Natural killer cell (primary cell): ENCODE results near the gene OSCP1. TPM values are rescaled to one million over a fixed set of nuclear protein-coding genes. Genes with fewer than 3 reads are reported as not detected.
"Not testable (repeated sequence)": the region's sequence is repeated elsewhere in the genome, so short reads cannot be mapped to it uniquely, and the experiment has no call there.

ENCODE experiments used
- ATAC-seq, 3 donors: fragments of 150-1000 bp in 2 of 3; fragments of 200-7000 bp in 1 of 3; cut with Tn5 transposase; 1 replicate in 1 of 3; 2 replicates in 2 of 3; pipeline ENCODE4 v1.10.0; 2021; ENCODE audit warnings: mild to moderate bottlenecking in 2 of 3, moderate library complexity in 2 of 3
- DNase-seq, 2 donors: peaks; one replicate each; pipeline versions ENCODE4 v3.0.0 to v3.0.0-alpha.2; 2013 to 2021; ENCODE audit warnings: mixed read lengths in 1 of 2
- H3K27ac ChIP-seq: one replicate; pipeline ENCODE4 v1.5.1; 2013; ENCODE audit warnings: mild to moderate bottlenecking, low read length
- H3K27me3 ChIP-seq: one replicate; pipeline ENCODE4 v1.6.1; 2013; ENCODE audit warnings: low read length; ENCODE audit not compliant: control insufficient read depth, insufficient read depth
- H3K36me3 ChIP-seq: one replicate; pipeline ENCODE4 v1.6.1; 2013; ENCODE audit warnings: low read length; ENCODE audit not compliant: control insufficient read depth, insufficient read depth
- H3K4me1 ChIP-seq: one replicate; pipeline ENCODE4 v1.6.1; 2013; ENCODE audit warnings: low read length; ENCODE audit not compliant: control insufficient read depth, insufficient read depth
- H3K4me3 ChIP-seq: one replicate; pipeline ENCODE4 v1.5.1; 2013; ENCODE audit warnings: low read length
- H3K9me3 ChIP-seq: one replicate; pipeline ENCODE4 v1.6.1; 2013; ENCODE audit warnings: low read length; ENCODE audit not compliant: control insufficient read depth, insufficient read depth
- H3K27ac Mint-ChIP-seq, 2 donors: one replicate each; pipeline ENCODE4 v1.8.0; 2022; ENCODE audit warnings: mild to moderate bottlenecking in 2 of 2, mixed read lengths in 2 of 2, moderate library complexity in 1 of 2
- H3K27me3 Mint-ChIP-seq, 2 donors: one replicate each; pipeline ENCODE4 v1.8.0; 2022; ENCODE audit warnings: low read depth in 2 of 2, mixed read lengths in 2 of 2
- H3K36me3 Mint-ChIP-seq: one replicate; pipeline ENCODE4 v1.8.0; 2022; ENCODE audit warnings: mixed read lengths
- H3K4me1 Mint-ChIP-seq, 2 donors: one replicate each; pipeline ENCODE4 v1.8.0; 2022; ENCODE audit warnings: mixed read lengths in 2 of 2
- H3K4me3 Mint-ChIP-seq: one replicate; pipeline ENCODE4 v1.8.0; 2022; ENCODE audit warnings: mild to moderate bottlenecking, moderate library complexity, mixed read lengths
- H3K9me3 Mint-ChIP-seq, 2 donors: one replicate each; pipeline ENCODE4 v1.8.0; 2022; ENCODE audit warnings: mixed read lengths in 2 of 2
- WGBS: methylation state at CpG from one replicate; pipeline ENCODE4 v1.1.7; 2013; ENCODE audit warnings: missing lambda C conversion rate; ENCODE audit not compliant: insufficient coverage; 5-methylcytosine and 5-hydroxymethylcytosine counted together
- intact Hi-C: fragments of 100-400 bp; cut with micrococcal nuclease; formaldehyde crosslinking; loops from one replicate; pipeline ENCODE4 v1.14.2; 2022
- total RNA-seq, 4 donors: library from RNA; stranded (reverse); fragments of 120-200 nt in 1 of 4; gene quantifications; one replicate each; pipeline versions ENCODE4 v1.2.3 to v1.2.4, GENCODE V29; 2013 to 2022
- TF ChIP-seq, protein P1 (sequence below): fragments of 200-600 bp; IDR thresholded peaks from one replicate; pipeline ENCODE4 v1.8.0; 2022; ENCODE audit warnings: antibody characterized with exemption

OSCP1 gene
- total RNA-seq, 3 donors from 2014 or later (not counting 1 experiment from before 2014, with no cell fraction given): 2.3 TPM; not detected in 2

DNA sequence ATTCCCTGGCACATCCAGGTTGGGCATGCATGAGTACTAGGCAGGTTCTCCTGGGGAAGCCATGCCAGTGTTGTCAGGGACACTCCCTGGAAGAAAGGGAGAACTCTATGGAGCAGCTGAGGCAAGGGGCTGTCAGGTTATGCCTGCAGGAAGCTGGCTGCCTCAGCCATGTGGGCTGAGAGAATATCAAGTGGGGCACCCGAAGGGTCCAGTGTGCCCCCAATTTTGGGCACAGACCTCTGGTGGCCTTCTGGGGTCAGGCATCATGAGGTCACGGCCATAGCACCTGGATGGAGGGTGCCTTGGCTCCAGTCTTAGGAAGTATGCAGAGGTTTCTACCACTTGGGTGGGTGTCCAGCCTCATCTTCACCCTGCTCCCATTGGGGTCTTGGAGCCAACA lies 29.9 kb upstream of the OSCP1 start:
- H3K27ac ChIP-seq: no peak overlapping the region
- H3K4me1 ChIP-seq: peaks cover 15% of the 10 kb centered on the region
- Mint-ChIP-seq H3K4me3 (no peak overlapping the region), H3K36me3 (no peaks in the 10 kb centered on the region), H3K4me1 (peaks cover 7 to 10% of the 10 kb centered on the region in 2 donors), H3K9me3 (no peaks in the 10 kb centered on the region), H3K27ac (no peak overlapping the region), H3K27me3 (peaks cover 8 to 19% of the 10 kb centered on the region in 2 donors)
- ATAC-seq (no peak), DNase-seq (no peak)
- no peaks in the 10 kb centered on the region for H3K27me3 ChIP-seq
- H3K4me3 ChIP-seq: no peak overlapping the region
- intact Hi-C loops: no loop called here
- WGBS: 82% methylated on average over 2 of the region's 2 CpGs
- no peaks in the 10 kb centered on the region for H3K9me3 ChIP-seq
- no peaks in the 10 kb centered on the region for H3K36me3 ChIP-seq
- TF ChIP-seq, protein P1, sequence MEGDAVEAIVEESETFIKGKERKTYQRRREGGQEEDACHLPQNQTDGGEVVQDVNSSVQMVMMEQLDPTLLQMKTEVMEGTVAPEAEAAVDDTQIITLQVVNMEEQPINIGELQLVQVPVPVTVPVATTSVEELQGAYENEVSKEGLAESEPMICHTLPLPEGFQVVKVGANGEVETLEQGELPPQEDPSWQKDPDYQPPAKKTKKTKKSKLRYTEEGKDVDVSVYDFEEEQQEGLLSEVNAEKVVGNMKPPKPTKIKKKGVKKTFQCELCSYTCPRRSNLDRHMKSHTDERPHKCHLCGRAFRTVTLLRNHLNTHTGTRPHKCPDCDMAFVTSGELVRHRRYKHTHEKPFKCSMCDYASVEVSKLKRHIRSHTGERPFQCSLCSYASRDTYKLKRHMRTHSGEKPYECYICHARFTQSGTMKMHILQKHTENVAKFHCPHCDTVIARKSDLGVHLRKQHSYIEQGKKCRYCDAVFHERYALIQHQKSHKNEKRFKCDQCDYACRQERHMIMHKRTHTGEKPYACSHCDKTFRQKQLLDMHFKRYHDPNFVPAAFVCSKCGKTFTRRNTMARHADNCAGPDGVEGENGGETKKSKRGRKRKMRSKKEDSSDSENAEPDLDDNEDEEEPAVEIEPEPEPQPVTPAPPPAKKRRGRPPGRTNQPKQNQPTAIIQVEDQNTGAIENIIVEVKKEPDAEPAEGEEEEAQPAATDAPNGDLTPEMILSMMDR: no peak

DNA sequence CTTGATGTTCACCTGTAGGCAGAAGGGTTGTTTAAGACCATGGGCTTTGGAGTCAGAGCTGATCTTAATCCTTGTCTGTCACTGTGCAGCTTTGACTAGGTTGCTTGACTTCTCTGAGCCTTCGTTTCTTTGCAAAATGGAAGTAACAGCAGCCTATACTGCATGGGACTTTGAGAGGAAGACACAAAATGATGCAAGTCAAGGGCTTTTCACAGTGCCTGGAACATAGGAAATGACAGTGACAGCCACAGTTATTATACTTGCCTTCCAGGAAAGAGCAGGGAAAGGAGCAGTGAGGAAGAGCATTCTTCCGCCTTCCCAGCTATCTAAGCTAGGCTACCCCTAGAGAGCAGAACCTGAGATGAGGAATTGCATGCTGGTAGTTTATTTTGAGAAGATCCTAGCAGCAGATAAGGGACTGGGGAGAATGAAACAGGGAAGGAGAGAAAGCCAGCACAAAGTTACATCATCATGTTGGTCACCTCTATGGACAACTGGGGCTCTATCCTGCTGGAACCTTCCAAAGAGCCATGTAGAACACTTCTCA lies 29.3 kb upstream of the OSCP1 start:
- Mint-ChIP-seq H3K4me3 (no peak overlapping the region), H3K27ac (no peak overlapping the region), H3K27me3 (peaks cover 8 to 19% of the 10 kb centered on the region in 2 donors), H3K36me3 (no peaks in the 10 kb centered on the region), H3K4me1 (peaks cover 7 to 10% of the 10 kb centered on the region in 2 donors), H3K9me3 (no peaks in the 10 kb centered on the region)
- ATAC-seq (no peak), DNase-seq (no peak)
- Histone ChIP-seq H3K4me3 (no peak overlapping the region), H3K9me3 (no peaks in the 10 kb centered on the region), H3K4me1 (peaks cover 15% of the 10 kb centered on the region), H3K27ac (no peak overlapping the region), H3K36me3 (no peaks in the 10 kb centered on the region), H3K27me3 (no peaks in the 10 kb centered on the region)
- TF ChIP-seq, protein P1: no peak
- intact Hi-C loops: no loop called here
- 94% methylated on average over 2 of the region's 2 CpGs for WGBS

DNA sequence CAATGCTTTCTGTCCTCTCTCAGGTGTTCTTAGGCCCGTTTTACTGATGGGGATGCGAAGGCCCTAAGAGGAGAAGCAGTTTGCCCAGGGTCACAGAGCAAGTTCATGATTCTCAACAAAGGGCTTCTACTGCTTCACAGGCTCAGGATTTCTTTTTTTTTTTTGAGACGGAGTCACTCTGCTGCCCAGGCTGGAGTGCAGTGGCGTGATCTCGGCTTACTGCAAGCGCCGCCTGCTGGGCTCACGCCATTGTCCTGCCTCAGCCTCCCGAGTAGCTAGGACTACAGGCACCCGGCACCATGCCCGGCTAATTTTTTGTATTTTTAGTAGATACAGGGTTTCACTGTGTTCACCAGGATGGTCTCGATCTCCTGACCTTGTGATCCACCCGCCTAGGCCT lies 27.4 kb upstream of the OSCP1 start:
- 94% methylated on average over 13 of the region's 13 CpGs for WGBS
- H3K36me3 ChIP-seq, DNase-seq, H3K27ac ChIP-seq, H3K4me3 Mint-ChIP-seq, H3K9me3 Mint-ChIP-seq, H3K27me3 ChIP-seq, H3K36me3 Mint-ChIP-seq, H3K9me3 ChIP-seq, intact Hi-C loops, H3K27ac Mint-ChIP-seq, H3K4me1 Mint-ChIP-seq, H3K4me3 ChIP-seq, ATAC-seq: not testable (repeated sequence)
- H3K4me1 ChIP-seq: peaks cover 11% of the 10 kb centered on the region
- peaks cover 8 to 19% of the 10 kb centered on the region in 2 donors for H3K27me3 Mint-ChIP-seq

DNA sequence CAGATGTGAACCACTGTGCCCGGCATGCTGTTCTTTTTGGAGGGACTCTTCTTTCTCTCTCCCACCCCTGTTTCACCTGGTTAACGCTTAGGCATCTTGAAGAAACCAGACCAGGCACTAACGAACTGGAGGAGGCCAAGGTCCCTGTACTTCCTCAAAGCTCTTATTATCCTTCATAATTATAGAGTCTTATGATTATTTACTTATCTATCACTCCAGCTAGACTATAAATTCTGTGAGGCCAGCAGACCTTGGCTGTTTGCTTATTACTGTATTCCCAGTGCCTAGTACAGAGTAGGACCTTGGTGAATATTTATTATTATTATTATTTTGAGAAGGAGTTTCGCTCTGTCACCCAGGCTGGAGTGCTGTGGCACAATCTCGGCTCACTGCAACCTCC lies 26.7 kb upstream of the OSCP1 start:
- 97% methylated on average over 4 of the region's 5 CpGs for WGBS
- TF ChIP-seq, protein P1: no peak
- Mint-ChIP-seq H3K4me1 (peaks cover 3 to 4% of the 10 kb centered on the region in 2 donors), H3K27ac (no peak overlapping the region), H3K36me3 (no peaks in the 10 kb centered on the region), H3K4me3 (no peak overlapping the region), H3K27me3 (peaks cover 4 to 14% of the 10 kb centered on the region in 2 donors), H3K9me3 (no peaks in the 10 kb centered on the region)
- intact Hi-C loops: no loop called here
- no peak for DNase-seq
- Histone ChIP-seq H3K36me3 (no peaks in the 10 kb centered on the region), H3K9me3 (no peaks in the 10 kb centered on the region), H3K27me3 (no peaks in the 10 kb centered on the region), H3K4me1 (peaks cover 6% of the 10 kb centered on the region), H3K27ac (no peak overlapping the region), H3K4me3 (no peak overlapping the region)
- no peak for ATAC-seq
